ENCODE data around the gene CCL22.
A peak's percentile ranks its signal among the peaks of the same experiment; 100 is the strongest.

Gene CCL22

DNA sequence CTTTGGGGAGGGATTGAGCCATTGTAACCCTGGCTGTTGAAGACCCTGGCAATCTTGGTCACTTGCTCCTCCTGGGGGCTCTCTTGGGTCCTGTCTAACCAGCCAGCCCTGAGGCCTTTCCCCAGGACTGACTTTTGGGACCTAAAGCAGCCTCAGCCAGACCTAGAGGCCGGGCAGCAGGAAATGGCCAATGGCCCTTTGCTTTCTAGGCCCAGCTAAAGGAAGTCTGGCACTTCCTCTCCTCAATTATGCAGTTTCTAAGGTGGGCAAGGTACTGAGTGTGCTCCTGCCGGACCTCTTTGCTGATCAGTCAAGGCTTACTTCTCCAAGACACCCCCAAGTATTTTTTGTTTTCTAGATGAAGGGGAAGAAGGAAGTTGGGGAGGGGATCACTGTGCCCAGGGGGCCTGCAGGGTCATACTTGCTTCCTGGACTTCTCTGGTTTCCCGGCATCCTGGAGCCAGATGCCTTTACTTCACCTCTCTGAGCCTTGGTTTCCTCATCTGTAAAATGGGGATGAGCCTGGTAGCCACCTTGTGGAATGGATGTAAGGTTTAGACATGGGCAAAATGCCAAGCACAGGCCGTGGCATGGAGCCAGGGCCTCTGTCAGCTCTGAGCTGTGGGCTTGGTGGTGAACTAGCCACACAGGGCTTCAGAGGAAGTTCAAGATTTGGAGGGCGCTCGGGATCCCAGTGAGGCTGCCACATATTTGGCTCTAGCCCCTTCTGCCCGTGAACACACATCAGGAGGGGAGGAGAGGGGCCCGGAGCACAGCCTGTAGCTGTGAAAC, 22.3 kb downstream of the CCL22 start:
- no peak overlapping the region for H3K9ac ChIP-seq (ENCODE audit: low read depth, low read length)
- no peaks in the 10 kb centered on the region for H3K9me3 ChIP-seq (ENCODE audit: insufficient read depth, low read length, severe bottlenecking)
- no peak overlapping the region for H3K4me3 ChIP-seq (ENCODE audit: low read depth in 1 of 2, low read length in 2 of 2)
- DNase-seq (peak; percentile 15), ATAC-seq (ENCODE audit: insufficient read depth, low read depth) (0 out of 3 replicates have a peak, but pooled peaks have one; percentile 35)
- no peak overlapping the region for H3K27ac ChIP-seq (ENCODE audit: low read length)
- no peaks in the 10 kb centered on the region for H3K36me3 ChIP-seq (ENCODE audit: insufficient read depth, low read length)
- no peaks in the 10 kb centered on the region for H3K79me2 ChIP-seq (ENCODE audit: insufficient read depth, low read length)
- no peaks in the 10 kb centered on the region for H3K4me1 ChIP-seq (ENCODE audit: insufficient read depth, low read length)
- H2AFZ ChIP-seq (ENCODE audit: low read depth, low read length): no peak overlapping the region
- H4K20me1 ChIP-seq (ENCODE audit: insufficient read depth, low read length): no peaks in the 10 kb centered on the region
- H3K4me2 ChIP-seq (ENCODE audit: insufficient read depth, low read length): no peak overlapping the region
- H3K27me3 ChIP-seq (ENCODE audit: insufficient read depth, low read length, poor library complexity): no peaks in the 10 kb centered on the region
- TF ChIP-seq EZH2 (IDR thresholded peaks at IDR 0.05; ENCODE audit: borderline replicate concordance, low read depth, low read length, severe bottlenecking) (no peak), CTCF (IDR thresholded peaks at IDR 0.05; ENCODE audit: borderline replicate concordance, extremely low read depth, low read length, poor library complexity, severe bottlenecking) (no peak)

DNA sequence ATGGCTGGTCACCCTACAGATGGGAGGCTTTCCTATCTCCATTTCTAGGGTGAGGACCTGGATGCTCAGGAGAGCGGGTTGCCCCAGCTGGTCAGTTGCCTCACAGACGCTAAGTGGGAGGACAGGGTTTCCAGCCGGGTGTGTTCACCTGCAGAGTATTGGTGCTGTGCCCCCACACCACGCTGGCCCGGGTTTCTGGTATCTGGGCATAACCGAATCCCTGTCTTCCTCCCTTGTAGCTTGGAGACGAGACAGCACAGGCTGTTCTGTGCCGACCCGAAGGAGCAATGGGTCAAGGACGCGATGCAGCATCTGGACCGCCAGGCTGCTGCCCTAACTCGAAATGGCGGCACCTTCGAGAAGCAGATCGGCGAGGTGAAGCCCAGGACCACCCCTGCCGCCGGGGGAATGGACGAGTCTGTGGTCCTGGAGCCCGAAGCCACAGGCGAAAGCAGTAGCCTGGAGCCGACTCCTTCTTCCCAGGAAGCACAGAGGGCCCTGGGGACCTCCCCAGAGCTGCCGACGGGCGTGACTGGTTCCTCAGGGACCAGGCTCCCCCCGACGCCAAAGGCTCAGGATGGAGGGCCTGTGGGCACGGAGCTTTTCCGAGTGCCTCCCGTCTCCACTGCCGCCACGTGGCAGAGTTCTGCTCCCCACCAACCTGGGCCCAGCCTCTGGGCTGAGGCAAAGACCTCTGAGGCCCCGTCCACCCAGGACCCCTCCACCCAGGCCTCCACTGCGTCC, 23.4 kb downstream of the CCL22 start:
- Histone ChIP-seq H3K27ac (ENCODE audit: low read length) (no peak overlapping the region), H3K4me3 (ENCODE audit: low read depth in 1 of 2, low read length in 2 of 2) (no peak overlapping the region)

DNA sequence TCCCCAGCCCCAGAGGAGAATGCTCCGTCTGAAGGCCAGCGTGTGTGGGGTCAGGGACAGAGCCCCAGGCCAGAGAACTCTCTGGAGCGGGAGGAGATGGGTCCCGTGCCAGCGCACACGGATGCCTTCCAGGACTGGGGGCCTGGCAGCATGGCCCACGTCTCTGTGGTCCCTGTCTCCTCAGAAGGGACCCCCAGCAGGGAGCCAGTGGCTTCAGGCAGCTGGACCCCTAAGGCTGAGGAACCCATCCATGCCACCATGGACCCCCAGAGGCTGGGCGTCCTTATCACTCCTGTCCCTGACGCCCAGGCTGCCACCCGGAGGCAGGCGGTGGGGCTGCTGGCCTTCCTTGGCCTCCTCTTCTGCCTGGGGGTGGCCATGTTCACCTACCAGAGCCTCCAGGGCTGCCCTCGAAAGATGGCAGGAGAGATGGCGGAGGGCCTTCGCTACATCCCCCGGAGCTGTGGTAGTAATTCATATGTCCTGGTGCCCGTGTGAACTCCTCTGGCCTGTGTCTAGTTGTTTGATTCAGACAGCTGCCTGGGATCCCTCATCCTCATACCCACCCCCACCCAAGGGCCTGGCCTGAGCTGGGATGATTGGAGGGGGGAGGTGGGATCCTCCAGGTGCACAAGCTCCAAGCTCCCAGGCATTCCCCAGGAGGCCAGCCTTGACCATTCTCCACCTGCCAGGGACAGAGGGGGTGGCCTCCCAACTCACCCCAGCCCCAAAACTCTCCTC, 24.1 kb downstream of the CCL22 start:
- ATAC-seq (ENCODE audit: insufficient read depth, low read depth) (no peak), DNase-seq (no peak)
- Histone ChIP-seq H3K9ac (ENCODE audit: low read depth, low read length) (no peak overlapping the region), H3K79me2 (ENCODE audit: insufficient read depth, low read length) (no peaks in the 10 kb centered on the region), H2AFZ (ENCODE audit: low read depth, low read length) (no peak overlapping the region), H4K20me1 (ENCODE audit: insufficient read depth, low read length) (no peaks in the 10 kb centered on the region), H3K27me3 (ENCODE audit: insufficient read depth, low read length, poor library complexity) (no peaks in the 10 kb centered on the region), H3K9me3 (ENCODE audit: insufficient read depth, low read length, severe bottlenecking) (no peaks in the 10 kb centered on the region), H3K4me1 (ENCODE audit: insufficient read depth, low read length) (no peaks in the 10 kb centered on the region), H3K36me3 (ENCODE audit: insufficient read depth, low read length) (no peaks in the 10 kb centered on the region), H3K4me2 (ENCODE audit: insufficient read depth, low read length) (no peak overlapping the region), H3K27ac (ENCODE audit: low read length) (no peak overlapping the region), H3K4me3 (ENCODE audit: low read depth in 1 of 2, low read length in 2 of 2) (no peak overlapping the region)
- TF ChIP-seq CTCF (IDR thresholded peaks at IDR 0.05; ENCODE audit: borderline replicate concordance, extremely low read depth, low read length, poor library complexity, severe bottlenecking): peak; percentile 33
- no peak for TF ChIP-seq EZH2 (IDR thresholded peaks at IDR 0.05; ENCODE audit: borderline replicate concordance, low read depth, low read length, severe bottlenecking)

More for the DNA sequence above, 23.4 kb downstream of the CCL22 start:
- H3K9me3 ChIP-seq (ENCODE audit: insufficient read depth, low read length, severe bottlenecking): no peaks in the 10 kb centered on the region
- H3K4me1 ChIP-seq (ENCODE audit: insufficient read depth, low read length): no peaks in the 10 kb centered on the region
- ATAC-seq (ENCODE audit: insufficient read depth, low read depth): no peak
- no peak overlapping the region for H3K4me2 ChIP-seq (ENCODE audit: insufficient read depth, low read length)
- no peak for TF ChIP-seq CTCF (IDR thresholded peaks at IDR 0.05; ENCODE audit: borderline replicate concordance, extremely low read depth, low read length, poor library complexity, severe bottlenecking)
- no peak for TF ChIP-seq EZH2 (IDR thresholded peaks at IDR 0.05; ENCODE audit: borderline replicate concordance, low read depth, low read length, severe bottlenecking)
- no peaks in the 10 kb centered on the region for H3K27me3 ChIP-seq (ENCODE audit: insufficient read depth, low read length, poor library complexity)
- no peak for DNase-seq
- no peaks in the 10 kb centered on the region for H3K79me2 ChIP-seq (ENCODE audit: insufficient read depth, low read length)
- no peak overlapping the region for H3K9ac ChIP-seq (ENCODE audit: low read depth, low read length)
- H3K36me3 ChIP-seq (ENCODE audit: insufficient read depth, low read length): no peaks in the 10 kb centered on the region
- no peak overlapping the region for H2AFZ ChIP-seq (ENCODE audit: low read depth, low read length)
- no peaks in the 10 kb centered on the region for H4K20me1 ChIP-seq (ENCODE audit: insufficient read depth, low read length)
